Sigmoid colon (tissue), 4 donors: ENCODE measurements around the gene MMP2.

Experiments used
- CTCF ChIP-seq, 4 experiments: fragments of 450-650 bp in 3 of 4; fragments of 200-600 bp in 1 of 4; IDR thresholded peaks; one replicate each; pipeline ENCODE4 v1.5.1; 2016 to 2019; ENCODE audit warnings: antibody characterized with exemption in 4 of 4, mild to moderate bottlenecking in 3 of 4, moderate library complexity in 2 of 4
- EP300 ChIP-seq, 4 donors: sonication (generic); formaldehyde crosslinking; IDR thresholded peaks; one replicate each; pipeline ENCODE4 v1.6.1; 2017; ENCODE audit warnings: antibody characterized with exemption in 4 of 4
- POLR2A ChIP-seq, 2 donors: fragments of 450-650 bp; IDR thresholded peaks; one replicate each; pipeline ENCODE4 v1.6.1; 2016; ENCODE audit warnings: antibody characterized with exemption in 2 of 2, mild to moderate bottlenecking in 2 of 2, moderate library complexity in 2 of 2

- TF ChIP-seq CTCF (IDR thresholded peaks at IDR 0.05) (no peak), POLR2A (IDR thresholded peaks at IDR 0.05) (no peak), EP300 (IDR thresholded peaks at IDR 0.05) (no peak)
These were observed 12.7 kb downstream of the MMP2 start for GRCh38 chr16:55491691-55492090.
